Thoracic aorta (tissue), 2 donors: Measurements from ENCODE around the gene PRKN. TPM values are rescaled to one million over a fixed set of nuclear protein-coding genes. Genes with fewer than 3 reads are reported as not detected.

Source experiments
- ATAC-seq: fragments of 150-250 bp; one replicate; pipeline ENCODE4 v1.8.0; 2017; ENCODE audit warnings: low read depth; ENCODE audit not compliant: insufficient number of reproducible peaks, low FRiP score
- DNase-seq: peaks from one replicate; pipeline ENCODE4 v3.0.0-alpha.2; 2020; ENCODE audit warnings: low spot score
- H3K27ac ChIP-seq, 2 donors: fragments of 200-600 bp; sonication (generic); 1 replicate in 1 of 2; 2 replicates in 1 of 2; pipeline ENCODE4 v1.5.1; 2016; ENCODE audit warnings: mild to moderate bottlenecking in 2 of 2, moderate library complexity in 2 of 2
- H3K27me3 ChIP-seq: fragments of 200-600 bp; sonication (generic); replicated peaks from 2 replicates; pipeline ENCODE4 v1.6.0; 2016; ENCODE audit warnings: mild to moderate bottlenecking; ENCODE audit not compliant: insufficient read depth
- H3K36me3 ChIP-seq: fragments of 200-600 bp; sonication (generic); one replicate; pipeline ENCODE4 v1.5.1; 2016
- H3K4me1 ChIP-seq, 2 donors: fragments of 200-600 bp; sonication (generic); 1 replicate in 1 of 2; 2 replicates in 1 of 2; pipeline versions ENCODE4 v1.5.1 to v1.6.0; 2016; ENCODE audit warnings: low read depth in 2 of 2, mild to moderate bottlenecking in 1 of 2; ENCODE audit not compliant: control insufficient read depth in 1 of 2
- H3K4me3 ChIP-seq: fragments of 200-600 bp; sonication (generic); 2 replicates; pipeline ENCODE4 v1.5.1; 2016; ENCODE audit warnings: mild to moderate bottlenecking
- H3K9me3 ChIP-seq: fragments of 200-600 bp; sonication (generic); 2 replicates; pipeline ENCODE4 v1.5.1; 2016
- CTCF ChIP-seq: fragments of 200-600 bp; sonication (generic); IDR thresholded peaks from one replicate; pipeline ENCODE4 v1.5.1; 2019; ENCODE audit warnings: antibody characterized with exemption
- total RNA-seq, 2 donors: library from RNA; depleted of rRNA; stranded (reverse); fragments of >200 nt; gene quantifications; one replicate each; pipeline versions ENCODE4 v1.1.0 to v1.2.3, GENCODE V29; 2016

Gene PRKN
- total RNA-seq, 2 donors from 2014 or later = 10.4 to 23.8 TPM

- TF ChIP-seq CTCF = no peak
- Histone ChIP-seq H3K4me1 (no peaks in the 10 kb centered on the region), H3K9me3 (no peaks in the 10 kb centered on the region), H3K36me3 (no peaks in the 10 kb centered on the region), H3K27me3 (no peaks in the 10 kb centered on the region), H3K4me3 (no peak overlapping the region), H3K27ac (no peak overlapping the region)
- DNase-seq (no peak), ATAC-seq (no peak)
Observed at GRCh38 chr6:161411265-161411944, 1316.2 kb downstream of the PRKN start.

GRCh38 chr6:161410736-161411135, 1316.8 kb downstream of the PRKN start:
- no peak overlapping the region for H3K4me3 ChIP-seq
- H3K9me3 ChIP-seq = no peaks in the 10 kb centered on the region
- H3K27ac ChIP-seq = no peak overlapping the region
- no peaks in the 10 kb centered on the region for H3K27me3 ChIP-seq
- ATAC-seq (no peak), DNase-seq (no peak)
- no peaks in the 10 kb centered on the region for H3K36me3 ChIP-seq
- no peak for TF ChIP-seq CTCF
- H3K4me1 ChIP-seq = no peaks in the 10 kb centered on the region

GRCh38 chr6:161410076-161410475, 1317.5 kb downstream of the PRKN start:
- TF ChIP-seq CTCF = no peak
- no peaks in the 10 kb centered on the region for H3K9me3 ChIP-seq
- H3K4me1 ChIP-seq = no peaks in the 10 kb centered on the region
- H3K36me3 ChIP-seq = no peaks in the 10 kb centered on the region
- no peak overlapping the region for H3K4me3 ChIP-seq
- H3K27ac ChIP-seq = no peak overlapping the region
- no peaks in the 10 kb centered on the region for H3K27me3 ChIP-seq
- DNase-seq (no peak), ATAC-seq (no peak)

GRCh38 chr6:161409353-161409752, 1318.2 kb downstream of the PRKN start:
- no peak for TF ChIP-seq CTCF
- DNase-seq (no peak), ATAC-seq (no peak)
- Histone ChIP-seq H3K9me3 (no peaks in the 10 kb centered on the region), H3K4me1 (no peaks in the 10 kb centered on the region), H3K27ac (no peak overlapping the region), H3K4me3 (no peak overlapping the region), H3K36me3 (no peaks in the 10 kb centered on the region), H3K27me3 (no peaks in the 10 kb centered on the region)

- ATAC-seq (no peak), DNase-seq (no peak)
- no peaks in the 10 kb centered on the region for H3K9me3 ChIP-seq
- H3K36me3 ChIP-seq = no peaks in the 10 kb centered on the region
- H3K4me3 ChIP-seq = no peak overlapping the region
- TF ChIP-seq CTCF = no peak
- H3K27me3 ChIP-seq = no peaks in the 10 kb centered on the region
- no peaks in the 10 kb centered on the region for H3K4me1 ChIP-seq
- H3K27ac ChIP-seq = no peak overlapping the region
Observed at GRCh38 chr6:161408041-161408440, 1319.5 kb downstream of the PRKN start.
